ENCODE results near the gene PTP4A1.

GRCh38 chr6:63560801-63561287 is 11.4 kb upstream of the PTP4A1 start:
- TF ChIP-seq, protein P1, sequence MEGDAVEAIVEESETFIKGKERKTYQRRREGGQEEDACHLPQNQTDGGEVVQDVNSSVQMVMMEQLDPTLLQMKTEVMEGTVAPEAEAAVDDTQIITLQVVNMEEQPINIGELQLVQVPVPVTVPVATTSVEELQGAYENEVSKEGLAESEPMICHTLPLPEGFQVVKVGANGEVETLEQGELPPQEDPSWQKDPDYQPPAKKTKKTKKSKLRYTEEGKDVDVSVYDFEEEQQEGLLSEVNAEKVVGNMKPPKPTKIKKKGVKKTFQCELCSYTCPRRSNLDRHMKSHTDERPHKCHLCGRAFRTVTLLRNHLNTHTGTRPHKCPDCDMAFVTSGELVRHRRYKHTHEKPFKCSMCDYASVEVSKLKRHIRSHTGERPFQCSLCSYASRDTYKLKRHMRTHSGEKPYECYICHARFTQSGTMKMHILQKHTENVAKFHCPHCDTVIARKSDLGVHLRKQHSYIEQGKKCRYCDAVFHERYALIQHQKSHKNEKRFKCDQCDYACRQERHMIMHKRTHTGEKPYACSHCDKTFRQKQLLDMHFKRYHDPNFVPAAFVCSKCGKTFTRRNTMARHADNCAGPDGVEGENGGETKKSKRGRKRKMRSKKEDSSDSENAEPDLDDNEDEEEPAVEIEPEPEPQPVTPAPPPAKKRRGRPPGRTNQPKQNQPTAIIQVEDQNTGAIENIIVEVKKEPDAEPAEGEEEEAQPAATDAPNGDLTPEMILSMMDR (IDR thresholded peaks at IDR 0.05) = no peak
- TF ChIP-seq POLR2A (IDR thresholded peaks at IDR 0.05) = no peak
